ENCODE measurements around the gene COL11A2. TPM values are rescaled to one million over a fixed set of nuclear protein-coding genes. Genes with fewer than 3 reads are reported as not detected.

Gene COL11A2
- total RNA-seq, 1 donor from 2014 or later = under 0.01 TPM

- DNase-seq (ENCODE audit: low read depth in 2 of 2) = peak in 1 of 2 donors; percentile 69
These were observed 14.7 kb upstream of the COL11A2 start for GRCh38 chr6:33206864-33207551.

GRCh38 chr6:33206027-33206863 is 14.0 kb upstream of the COL11A2 start:
- no peak for DNase-seq (ENCODE audit: low read depth in 2 of 2)

- DNase-seq (ENCODE audit: low read depth in 2 of 2) = no peak
These were observed 13.1 kb upstream of the COL11A2 start for GRCh38 chr6:33205191-33206026.

- DNase-seq (ENCODE audit: low read depth in 2 of 2) = peak; percentile 74 to 93
These were observed 12.3 kb upstream of the COL11A2 start, which contains the start of gene HSD17B8 for GRCh38 chr6:33204415-33205190. Gene HSD17B8, plus strand, starts transcription at chr6:33204655. Its CDS starts 14 bp downstream, at chr6:33204669.

- no peak for DNase-seq (ENCODE audit: low read depth in 2 of 2)
These were observed 11.8 kb upstream of the COL11A2 start for GRCh38 chr6:33204165-33204414.

- DNase-seq (ENCODE audit: low read depth in 2 of 2) = no peak
These were observed 11.3 kb upstream of the COL11A2 start for GRCh38 chr6:33203443-33204164.

GRCh38 chr6:33202799-33203198 is 10.5 kb upstream of the COL11A2 start:
- no peak for DNase-seq (ENCODE audit: low read depth in 2 of 2)

GRCh38 chr6:33201935-33202334 is 9.7 kb upstream of the COL11A2 start:
- no peak for DNase-seq (ENCODE audit: low read depth in 2 of 2)

GRCh38 chr6:33201147-33201545 is 8.9 kb upstream of the COL11A2 start:
- peak in 1 of 2 donors; percentile 49 for DNase-seq (ENCODE audit: low read depth in 2 of 2)

- DNase-seq (ENCODE audit: low read depth in 2 of 2) = peak; percentile 99
These were observed 8.2 kb upstream of the COL11A2 start, which contains the start of the genes RXRB and SLC39A7 for GRCh38 chr6:33200219-33201146. Gene RXRB, minus strand, starts transcription at chr6:33200665. Its CDS starts 189 bp downstream, at chr6:33200476. Gene SLC39A7, plus strand, starts transcription at chr6:33200867. Its CDS starts 379 bp downstream, at chr6:33201246.

- DNase-seq (ENCODE audit: low read depth in 2 of 2) = peak in 1 of 2 donors; percentile 67
These were observed 7.5 kb upstream of the COL11A2 start for GRCh38 chr6:33199687-33200218.

GRCh38 chr6:33198853-33199436 is 6.7 kb upstream of the COL11A2 start:
- no peak for DNase-seq (ENCODE audit: low read depth in 2 of 2)

GRCh38 chr6:33198159-33198852 is 6.0 kb upstream of the COL11A2 start:
- DNase-seq (ENCODE audit: low read depth in 2 of 2) = no peak

- peak in 1 of 2 donors; percentile 69 for DNase-seq (ENCODE audit: low read depth in 2 of 2)
These were observed 5.3 kb upstream of the COL11A2 start for GRCh38 chr6:33197431-33198048.

GRCh38 chr6:33195304-33196165 is 3.3 kb upstream of the COL11A2 start:
- no peak for DNase-seq (ENCODE audit: low read depth in 2 of 2)

GRCh38 chr6:33194431-33194979 is 2.2 kb upstream of the COL11A2 start:
- no peak for DNase-seq (ENCODE audit: low read depth in 2 of 2)
